Adrenal gland (tissue), 5 donors: ENCODE data around the gene SHOC2.

Experiments used
- POLR2A ChIP-seq, 2 donors: fragments of 450-650 bp; IDR thresholded peaks; one replicate each; pipeline ENCODE4 v1.6.1; 2017; ENCODE audit warnings: antibody characterized with exemption in 2 of 2, mild to moderate bottlenecking in 2 of 2, moderate library complexity in 1 of 2
- TF ChIP-seq, protein P1 (sequence below), 6 experiments: fragments of 450-650 bp in 4 of 6; fragments of 200-600 bp in 2 of 6; sonication (generic) in 1 of 6; IDR thresholded peaks; 1 replicate in 5 of 6; 2 replicates in 1 of 6; pipeline versions ENCODE4 v1.5.1 to v1.8.0; 2016 to 2021; ENCODE audit warnings: antibody characterized with exemption in 6 of 6, mild to moderate bottlenecking in 2 of 6, moderate library complexity in 1 of 6
- donor health status: DM: no; HTN: no; CAD: no.

DNA sequence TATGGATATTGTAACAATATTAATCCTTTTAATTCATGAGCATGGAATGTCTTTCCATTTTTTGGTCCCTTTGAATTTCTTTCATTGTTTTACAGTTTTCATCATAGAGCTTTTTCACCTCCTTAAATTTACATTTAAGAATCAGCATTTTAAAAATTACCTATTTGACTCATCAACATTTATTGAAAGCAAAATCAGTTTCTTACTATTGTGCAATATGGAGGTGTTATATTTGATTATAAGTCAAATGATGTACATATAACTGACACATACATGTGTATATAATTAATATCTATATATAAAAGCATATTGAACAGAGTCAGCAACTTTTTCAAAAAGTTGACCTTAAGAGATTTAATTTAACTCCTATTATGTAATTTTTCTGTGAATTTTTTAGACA is 52.2 kb downstream of the SHOC2 start:
- no peak for TF ChIP-seq POLR2A (IDR thresholded peaks at IDR 0.05)
- TF ChIP-seq, protein P1, sequence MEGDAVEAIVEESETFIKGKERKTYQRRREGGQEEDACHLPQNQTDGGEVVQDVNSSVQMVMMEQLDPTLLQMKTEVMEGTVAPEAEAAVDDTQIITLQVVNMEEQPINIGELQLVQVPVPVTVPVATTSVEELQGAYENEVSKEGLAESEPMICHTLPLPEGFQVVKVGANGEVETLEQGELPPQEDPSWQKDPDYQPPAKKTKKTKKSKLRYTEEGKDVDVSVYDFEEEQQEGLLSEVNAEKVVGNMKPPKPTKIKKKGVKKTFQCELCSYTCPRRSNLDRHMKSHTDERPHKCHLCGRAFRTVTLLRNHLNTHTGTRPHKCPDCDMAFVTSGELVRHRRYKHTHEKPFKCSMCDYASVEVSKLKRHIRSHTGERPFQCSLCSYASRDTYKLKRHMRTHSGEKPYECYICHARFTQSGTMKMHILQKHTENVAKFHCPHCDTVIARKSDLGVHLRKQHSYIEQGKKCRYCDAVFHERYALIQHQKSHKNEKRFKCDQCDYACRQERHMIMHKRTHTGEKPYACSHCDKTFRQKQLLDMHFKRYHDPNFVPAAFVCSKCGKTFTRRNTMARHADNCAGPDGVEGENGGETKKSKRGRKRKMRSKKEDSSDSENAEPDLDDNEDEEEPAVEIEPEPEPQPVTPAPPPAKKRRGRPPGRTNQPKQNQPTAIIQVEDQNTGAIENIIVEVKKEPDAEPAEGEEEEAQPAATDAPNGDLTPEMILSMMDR (IDR thresholded peaks at IDR 0.05) = no peak
